GM23338 (cell line): Measurements from ENCODE around the gene NDN. TPM values are rescaled to one million over a fixed set of nuclear protein-coding genes. Genes with fewer than 3 reads are reported as not detected.

Experiments used
- ATAC-seq: fragments of 200-7000 bp; cut with Tn5 transposase; 3 replicates; pipeline ENCODE4 v1.9.1; 2020
- DNase-seq: peaks from one replicate; pipeline ENCODE4 v3.0.0-alpha.2; 2015; ENCODE audit warnings: low spot score
- H2AFZ ChIP-seq: fragments of 200-600 bp; sonication (generic); 2 replicates; pipeline ENCODE4 v1.8.0; 2016; ENCODE audit warnings: antibody characterized with exemption, mild to moderate bottlenecking, moderate library complexity
- H3F3A ChIP-seq: fragments of 200-600 bp; sonication (generic); replicated peaks from 2 replicates; pipeline ENCODE4 v1.8.0; 2017; ENCODE audit warnings: antibody characterized with exemption, mixed run types, low read depth
- H3K27ac ChIP-seq: fragments of 200-600 bp; sonication (generic); 2 replicates; pipeline ENCODE4 v1.6.1; 2016; ENCODE audit warnings: low read depth
- H3K27me3 ChIP-seq: fragments of 200-600 bp; sonication (generic); 2 replicates; pipeline ENCODE4 v1.8.0; 2016; ENCODE audit warnings: mild to moderate bottlenecking, mixed run types, moderate library complexity; ENCODE audit not compliant: insufficient read depth
- H3K36me3 ChIP-seq: fragments of 200-600 bp; sonication (generic); 2 replicates; pipeline ENCODE4 v1.8.0; 2016; ENCODE audit warnings: mild to moderate bottlenecking; ENCODE audit not compliant: insufficient read depth
- H3K4me1 ChIP-seq: fragments of 200-600 bp; sonication (generic); 2 replicates; pipeline ENCODE4 v1.8.0; 2016; ENCODE audit warnings: mild to moderate bottlenecking, moderate library complexity; ENCODE audit not compliant: insufficient read depth
- H3K4me2 ChIP-seq: fragments of 200-600 bp; sonication (generic); 2 replicates; pipeline ENCODE4 v1.7.1; 2017; ENCODE audit warnings: mixed run types
- H3K4me3 ChIP-seq: fragments of 200-600 bp; sonication (generic); 2 replicates; pipeline ENCODE4 v1.6.1; 2016; ENCODE audit warnings: mixed run types
- H3K79me2 ChIP-seq: fragments of 200-600 bp; sonication (generic); replicated peaks from 2 replicates; pipeline ENCODE4 v1.8.0; 2017; ENCODE audit warnings: mild to moderate bottlenecking; ENCODE audit not compliant: insufficient read depth
- H3K9me2 ChIP-seq: fragments of 200-600 bp; sonication (generic); 2 replicates; pipeline ENCODE4 v1.8.0; 2017; ENCODE audit not compliant: insufficient read depth
- H4K20me1 ChIP-seq: fragments of 200-600 bp; sonication (generic); replicated peaks from 2 replicates; pipeline ENCODE4 v1.8.0; 2017; ENCODE audit warnings: mild to moderate bottlenecking; ENCODE audit not compliant: insufficient read depth
- H3K27ac Mint-ChIP-seq: 2 replicates; pipeline ENCODE4 v1.8.0; 2020; ENCODE audit warnings: inconsistent platforms, mild to moderate bottlenecking, moderate library complexity, mixed read lengths
- H3K27me3 Mint-ChIP-seq: 3 replicates; pipeline ENCODE4 v1.8.0; 2022; ENCODE audit warnings: low read depth, mild to moderate bottlenecking, moderate library complexity, mixed read lengths, inconsistent platforms; ENCODE audit not compliant: insufficient read depth, poor library complexity
- H3K36me3 Mint-ChIP-seq: 3 replicates; pipeline ENCODE4 v1.8.0; 2021; ENCODE audit warnings: low read depth, mild to moderate bottlenecking, inconsistent platforms, moderate library complexity, mixed read lengths
- H3K4me1 Mint-ChIP-seq: 3 replicates; pipeline ENCODE4 v1.8.0; 2020; ENCODE audit warnings: mild to moderate bottlenecking, inconsistent platforms, mixed read lengths
- H3K4me3 Mint-ChIP-seq: 3 replicates; pipeline ENCODE4 v1.8.0; 2021; ENCODE audit warnings: moderate library complexity, mild to moderate bottlenecking, inconsistent platforms, mixed read lengths
- H3K9me3 Mint-ChIP-seq: 3 replicates; pipeline ENCODE4 v1.8.0; 2020; ENCODE audit warnings: moderate library complexity, mild to moderate bottlenecking, inconsistent platforms, mixed read lengths
- CREB1 ChIP-seq: fragments of 250-450 bp; sonication (Bioruptor Pico); IDR thresholded peaks from 2 replicates; pipeline ENCODE4 v1.5.0; 2020; ENCODE audit warnings: low read depth, mild to moderate bottlenecking, moderate library complexity
- EZH2 ChIP-seq: fragments of 200-600 bp; sonication (generic); IDR thresholded peaks from one replicate; pipeline ENCODE4 v1.8.0; 2017; ENCODE audit warnings: antibody characterized with exemption, mild to moderate bottlenecking, low read depth; ENCODE audit not compliant: unreplicated experiment
- EZH2phosphoT487 ChIP-seq: fragments of 200-600 bp; sonication (generic); IDR thresholded peaks from one replicate; pipeline ENCODE4 v1.8.1; 2018; ENCODE audit warnings: antibody characterized with exemption; ENCODE audit not compliant: unreplicated experiment
- JUNB ChIP-seq: IDR thresholded peaks from one replicate; pipeline ENCODE4 v1.6.1; 2016; ENCODE audit warnings: antibody characterized with exemption; ENCODE audit not compliant: unreplicated experiment
- NANOG ChIP-seq: IDR thresholded peaks from 2 replicates; pipeline ENCODE4 v1.6.1; 2016; ENCODE audit warnings: antibody characterized with exemption, borderline replicate concordance
- POLR2AphosphoS5 ChIP-seq: IDR thresholded peaks from 2 replicates; pipeline ENCODE4 v1.6.1; 2016; ENCODE audit warnings: antibody characterized with exemption, low read depth
- STAT1 ChIP-seq: IDR thresholded peaks from one replicate; pipeline ENCODE4 v1.6.1; 2016; ENCODE audit warnings: antibody characterized with exemption; ENCODE audit not compliant: unreplicated experiment
- ZNF114 ChIP-seq: fragments of 250-450 bp; sonication (Bioruptor Pico); IDR thresholded peaks from 2 replicates; pipeline ENCODE4 v1.5.0; 2020; ENCODE audit warnings: mild to moderate bottlenecking, moderate library complexity
- ZNF331 ChIP-seq: fragments of 250-450 bp; sonication (Bioruptor Pico); IDR thresholded peaks from 2 replicates; pipeline ENCODE4 v1.5.0; 2020; ENCODE audit warnings: low read depth, mild to moderate bottlenecking, moderate library complexity
- polyA plus RNA-seq: library from polyadenylated mRNA; unstranded; fragments of >200 nt; fragmentation: Nextera tagmentation; extraction: Ambion mirVana; gene quantifications from 2 replicates; pipeline ENCODE4 v1.2.1, GENCODE V29; 2016
- total RNA-seq: library from RNA; depleted of rRNA; stranded (reverse); fragments of >200 nt; shearing (Covaris generic); gene quantifications from 2 replicates; pipeline ENCODE4 v1.2.3, GENCODE V29; 2014
- TF ChIP-seq, protein P1 (sequence below), 2 experiments: fragments of 200-600 bp in 1 of 2; sonication (generic) in 1 of 2; conservative IDR thresholded peaks; 2 replicates each; pipeline versions ENCODE4 v1.5.1 to v1.6.1; 2016 to 2017; ENCODE audit warnings: antibody characterized with exemption in 2 of 2, low read depth in 2 of 2, mild to moderate bottlenecking in 2 of 2, moderate library complexity in 1 of 2
- TF ChIP-seq, protein P2 (sequence below): fragments of 250-450 bp; sonication (Bioruptor Pico); IDR thresholded peaks from 2 replicates; pipeline ENCODE4 v1.5.0; 2020; ENCODE audit warnings: mild to moderate bottlenecking, moderate library complexity
- TF ChIP-seq, protein P3 (sequence below): IDR thresholded peaks from one replicate; pipeline ENCODE4 v1.6.1; 2018; ENCODE audit warnings: antibody characterized with exemption; ENCODE audit not compliant: unreplicated experiment
- TF ChIP-seq, protein P4 (sequence below): IDR thresholded peaks from 2 replicates; pipeline ENCODE4 v1.6.1; 2016; ENCODE audit warnings: antibody characterized with exemption

Gene NDN
- total and polyA plus RNA-seq, 2 experiments from 2014 or later: 43.7 to 98.1 TPM

DNA sequence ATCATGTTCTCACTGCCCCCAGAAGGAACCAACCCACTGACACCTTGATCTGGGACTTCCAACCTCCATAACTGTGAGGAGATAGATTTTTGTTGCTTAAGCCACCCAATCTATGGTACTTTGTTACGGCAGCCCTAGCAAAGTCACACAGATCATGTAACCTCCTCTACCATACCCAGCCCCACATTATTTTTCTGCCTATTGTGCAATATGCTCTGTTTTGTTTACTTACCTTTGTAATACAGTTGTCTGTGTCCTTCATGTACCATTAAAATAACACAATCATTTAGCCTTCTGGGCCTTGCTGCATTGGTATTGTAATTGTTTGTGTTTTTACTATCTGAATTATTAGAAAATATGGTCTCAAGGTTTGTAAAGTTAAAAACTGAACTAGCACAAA lies 16.1 kb downstream of the NDN start:
- H3F3A ChIP-seq: no peaks in the 10 kb centered on the region
- H3K36me3 Mint-ChIP-seq: peaks cover 4% of the 10 kb centered on the region; the same call in 1 of the 3 replicates
- H3K27me3 ChIP-seq: no peaks in the 10 kb centered on the region
- H3K79me2 ChIP-seq: no peaks in the 10 kb centered on the region
- no peak overlapping the region for H3K27ac ChIP-seq
- no peak for TF ChIP-seq POLR2AphosphoS5
- no peak for TF ChIP-seq EZH2phosphoT487
- TF ChIP-seq, protein P1, sequence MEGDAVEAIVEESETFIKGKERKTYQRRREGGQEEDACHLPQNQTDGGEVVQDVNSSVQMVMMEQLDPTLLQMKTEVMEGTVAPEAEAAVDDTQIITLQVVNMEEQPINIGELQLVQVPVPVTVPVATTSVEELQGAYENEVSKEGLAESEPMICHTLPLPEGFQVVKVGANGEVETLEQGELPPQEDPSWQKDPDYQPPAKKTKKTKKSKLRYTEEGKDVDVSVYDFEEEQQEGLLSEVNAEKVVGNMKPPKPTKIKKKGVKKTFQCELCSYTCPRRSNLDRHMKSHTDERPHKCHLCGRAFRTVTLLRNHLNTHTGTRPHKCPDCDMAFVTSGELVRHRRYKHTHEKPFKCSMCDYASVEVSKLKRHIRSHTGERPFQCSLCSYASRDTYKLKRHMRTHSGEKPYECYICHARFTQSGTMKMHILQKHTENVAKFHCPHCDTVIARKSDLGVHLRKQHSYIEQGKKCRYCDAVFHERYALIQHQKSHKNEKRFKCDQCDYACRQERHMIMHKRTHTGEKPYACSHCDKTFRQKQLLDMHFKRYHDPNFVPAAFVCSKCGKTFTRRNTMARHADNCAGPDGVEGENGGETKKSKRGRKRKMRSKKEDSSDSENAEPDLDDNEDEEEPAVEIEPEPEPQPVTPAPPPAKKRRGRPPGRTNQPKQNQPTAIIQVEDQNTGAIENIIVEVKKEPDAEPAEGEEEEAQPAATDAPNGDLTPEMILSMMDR (conservative IDR thresholded peaks at IDR 0.05; ENCODE audit: low read depth in 2 of 2): no peak
- TF ChIP-seq, protein P2, sequence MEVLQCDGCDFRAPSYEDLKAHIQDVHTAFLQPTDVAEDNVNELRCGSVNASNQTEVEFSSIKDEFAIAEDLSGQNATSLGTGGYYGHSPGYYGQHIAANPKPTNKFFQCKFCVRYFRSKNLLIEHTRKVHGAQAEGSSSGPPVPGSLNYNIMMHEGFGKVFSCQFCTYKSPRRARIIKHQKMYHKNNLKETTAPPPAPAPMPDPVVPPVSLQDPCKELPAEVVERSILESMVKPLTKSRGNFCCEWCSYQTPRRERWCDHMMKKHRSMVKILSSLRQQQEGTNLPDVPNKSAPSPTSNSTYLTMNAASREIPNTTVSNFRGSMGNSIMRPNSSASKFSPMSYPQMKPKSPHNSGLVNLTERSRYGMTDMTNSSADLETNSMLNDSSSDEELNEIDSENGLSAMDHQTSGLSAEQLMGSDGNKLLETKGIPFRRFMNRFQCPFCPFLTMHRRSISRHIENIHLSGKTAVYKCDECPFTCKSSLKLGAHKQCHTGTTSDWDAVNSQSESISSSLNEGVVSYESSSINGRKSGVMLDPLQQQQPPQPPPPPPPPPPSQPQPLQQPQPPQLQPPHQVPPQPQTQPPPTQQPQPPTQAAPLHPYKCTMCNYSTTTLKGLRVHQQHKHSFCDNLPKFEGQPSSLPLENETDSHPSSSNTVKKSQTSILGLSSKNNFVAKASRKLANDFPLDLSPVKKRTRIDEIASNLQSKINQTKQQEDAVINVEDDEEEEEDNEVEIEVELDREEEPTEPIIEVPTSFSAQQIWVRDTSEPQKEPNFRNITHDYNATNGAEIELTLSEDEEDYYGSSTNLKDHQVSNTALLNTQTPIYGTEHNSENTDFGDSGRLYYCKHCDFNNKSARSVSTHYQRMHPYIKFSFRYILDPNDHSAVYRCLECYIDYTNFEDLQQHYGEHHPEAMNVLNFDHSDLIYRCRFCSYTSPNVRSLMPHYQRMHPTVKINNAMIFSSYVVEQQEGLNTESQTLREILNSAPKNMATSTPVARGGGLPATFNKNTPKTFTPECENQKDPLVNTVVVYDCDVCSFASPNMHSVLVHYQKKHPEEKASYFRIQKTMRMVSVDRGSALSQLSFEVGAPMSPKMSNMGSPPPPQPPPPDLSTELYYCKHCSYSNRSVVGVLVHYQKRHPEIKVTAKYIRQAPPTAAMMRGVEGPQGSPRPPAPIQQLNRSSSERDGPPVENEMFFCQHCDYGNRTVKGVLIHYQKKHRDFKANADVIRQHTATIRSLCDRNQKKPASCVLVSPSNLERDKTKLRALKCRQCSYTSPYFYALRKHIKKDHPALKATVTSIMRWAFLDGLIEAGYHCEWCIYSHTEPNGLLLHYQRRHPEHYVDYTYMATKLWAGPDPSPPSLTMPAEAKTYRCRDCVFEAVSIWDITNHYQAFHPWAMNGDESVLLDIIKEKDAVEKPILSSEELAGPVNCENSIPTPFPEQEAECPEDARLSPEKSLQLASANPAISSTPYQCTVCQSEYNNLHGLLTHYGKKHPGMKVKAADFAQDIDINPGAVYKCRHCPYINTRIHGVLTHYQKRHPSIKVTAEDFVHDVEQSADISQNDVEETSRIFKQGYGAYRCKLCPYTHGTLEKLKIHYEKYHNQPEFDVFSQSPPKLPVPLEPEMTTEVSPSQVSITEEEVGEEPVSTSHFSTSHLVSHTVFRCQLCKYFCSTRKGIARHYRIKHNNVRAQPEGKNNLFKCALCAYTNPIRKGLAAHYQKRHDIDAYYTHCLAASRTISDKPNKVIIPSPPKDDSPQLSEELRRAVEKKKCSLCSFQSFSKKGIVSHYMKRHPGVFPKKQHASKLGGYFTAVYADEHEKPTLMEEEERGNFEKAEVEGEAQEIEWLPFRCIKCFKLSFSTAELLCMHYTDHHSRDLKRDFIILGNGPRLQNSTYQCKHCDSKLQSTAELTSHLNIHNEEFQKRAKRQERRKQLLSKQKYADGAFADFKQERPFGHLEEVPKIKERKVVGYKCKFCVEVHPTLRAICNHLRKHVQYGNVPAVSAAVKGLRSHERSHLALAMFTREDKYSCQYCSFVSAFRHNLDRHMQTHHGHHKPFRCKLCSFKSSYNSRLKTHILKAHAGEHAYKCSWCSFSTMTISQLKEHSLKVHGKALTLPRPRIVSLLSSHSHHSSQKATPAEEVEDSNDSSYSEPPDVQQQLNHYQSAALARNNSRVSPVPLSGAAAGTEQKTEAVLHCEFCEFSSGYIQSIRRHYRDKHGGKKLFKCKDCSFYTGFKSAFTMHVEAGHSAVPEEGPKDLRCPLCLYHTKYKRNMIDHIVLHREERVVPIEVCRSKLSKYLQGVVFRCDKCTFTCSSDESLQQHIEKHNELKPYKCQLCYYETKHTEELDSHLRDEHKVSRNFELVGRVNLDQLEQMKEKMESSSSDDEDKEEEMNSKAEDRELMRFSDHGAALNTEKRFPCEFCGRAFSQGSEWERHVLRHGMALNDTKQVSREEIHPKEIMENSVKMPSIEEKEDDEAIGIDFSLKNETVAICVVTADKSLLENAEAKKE (CRISPR knock-in tag): no peak
- TF ChIP-seq, protein P3, sequence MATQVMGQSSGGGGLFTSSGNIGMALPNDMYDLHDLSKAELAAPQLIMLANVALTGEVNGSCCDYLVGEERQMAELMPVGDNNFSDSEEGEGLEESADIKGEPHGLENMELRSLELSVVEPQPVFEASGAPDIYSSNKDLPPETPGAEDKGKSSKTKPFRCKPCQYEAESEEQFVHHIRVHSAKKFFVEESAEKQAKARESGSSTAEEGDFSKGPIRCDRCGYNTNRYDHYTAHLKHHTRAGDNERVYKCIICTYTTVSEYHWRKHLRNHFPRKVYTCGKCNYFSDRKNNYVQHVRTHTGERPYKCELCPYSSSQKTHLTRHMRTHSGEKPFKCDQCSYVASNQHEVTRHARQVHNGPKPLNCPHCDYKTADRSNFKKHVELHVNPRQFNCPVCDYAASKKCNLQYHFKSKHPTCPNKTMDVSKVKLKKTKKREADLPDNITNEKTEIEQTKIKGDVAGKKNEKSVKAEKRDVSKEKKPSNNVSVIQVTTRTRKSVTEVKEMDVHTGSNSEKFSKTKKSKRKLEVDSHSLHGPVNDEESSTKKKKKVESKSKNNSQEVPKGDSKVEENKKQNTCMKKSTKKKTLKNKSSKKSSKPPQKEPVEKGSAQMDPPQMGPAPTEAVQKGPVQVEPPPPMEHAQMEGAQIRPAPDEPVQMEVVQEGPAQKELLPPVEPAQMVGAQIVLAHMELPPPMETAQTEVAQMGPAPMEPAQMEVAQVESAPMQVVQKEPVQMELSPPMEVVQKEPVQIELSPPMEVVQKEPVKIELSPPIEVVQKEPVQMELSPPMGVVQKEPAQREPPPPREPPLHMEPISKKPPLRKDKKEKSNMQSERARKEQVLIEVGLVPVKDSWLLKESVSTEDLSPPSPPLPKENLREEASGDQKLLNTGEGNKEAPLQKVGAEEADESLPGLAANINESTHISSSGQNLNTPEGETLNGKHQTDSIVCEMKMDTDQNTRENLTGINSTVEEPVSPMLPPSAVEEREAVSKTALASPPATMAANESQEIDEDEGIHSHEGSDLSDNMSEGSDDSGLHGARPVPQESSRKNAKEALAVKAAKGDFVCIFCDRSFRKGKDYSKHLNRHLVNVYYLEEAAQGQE: no peak
- TF ChIP-seq, protein P4, sequence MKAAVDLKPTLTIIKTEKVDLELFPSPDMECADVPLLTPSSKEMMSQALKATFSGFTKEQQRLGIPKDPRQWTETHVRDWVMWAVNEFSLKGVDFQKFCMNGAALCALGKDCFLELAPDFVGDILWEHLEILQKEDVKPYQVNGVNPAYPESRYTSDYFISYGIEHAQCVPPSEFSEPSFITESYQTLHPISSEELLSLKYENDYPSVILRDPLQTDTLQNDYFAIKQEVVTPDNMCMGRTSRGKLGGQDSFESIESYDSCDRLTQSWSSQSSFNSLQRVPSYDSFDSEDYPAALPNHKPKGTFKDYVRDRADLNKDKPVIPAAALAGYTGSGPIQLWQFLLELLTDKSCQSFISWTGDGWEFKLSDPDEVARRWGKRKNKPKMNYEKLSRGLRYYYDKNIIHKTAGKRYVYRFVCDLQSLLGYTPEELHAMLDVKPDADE: no peak
- TF ChIP-seq EZH2: no peak
- no peak for TF ChIP-seq ZNF114
- TF ChIP-seq ZNF331 (CRISPR knock-in tag): no peak
- no peak for TF ChIP-seq CREB1 (CRISPR knock-in tag)
- TF ChIP-seq NANOG: no peak
- TF ChIP-seq STAT1: no peak
- TF ChIP-seq JUNB: no peak
- DNase-seq (no peak), ATAC-seq (no peak)
- H2AFZ ChIP-seq: no peak overlapping the region
- H3K4me1 Mint-ChIP-seq: no peaks in the 10 kb centered on the region
- H3K27me3 Mint-ChIP-seq: no peaks in the 10 kb centered on the region
- no peaks in the 10 kb centered on the region for H3K4me1 ChIP-seq
- H4K20me1 ChIP-seq: no peaks in the 10 kb centered on the region
- H3K4me3 Mint-ChIP-seq: no peak overlapping the region
- no peak overlapping the region for H3K4me2 ChIP-seq
- peaks cover 22% of the 10 kb centered on the region for H3K9me3 Mint-ChIP-seq
- no peak overlapping the region for H3K27ac Mint-ChIP-seq
- no peaks in the 10 kb centered on the region for H3K9me2 ChIP-seq
- H3K4me3 ChIP-seq: no peak overlapping the region
- H3K36me3 ChIP-seq: no peaks in the 10 kb centered on the region
